Activated gamma-delta T cell (primary cell): Measurements from ENCODE around the gene NR6A1.
"Not testable (repeated sequence)": the region's sequence is repeated elsewhere in the genome, so short reads cannot be mapped to it uniquely, and the experiment has no call there.

ENCODE experiments used
- DNase-seq: peaks from one replicate; lab custom pipeline; 2025; lab: John Stamatoyannopoulos, UW

Gene NR6A1

GRCh38 chr9:124759327-124759726 lies 11.8 kb downstream of the NR6A1 start:
- no peak for DNase-seq

GRCh38 chr9:124758691-124759090 lies 12.4 kb downstream of the NR6A1 start:
- no peak for DNase-seq

- DNase-seq, result no peak
These were observed 13.1 kb downstream of the NR6A1 start for GRCh38 chr9:124758061-124758460.

GRCh38 chr9:124757616-124758015 lies 13.5 kb downstream of the NR6A1 start:
- DNase-seq, result no peak

GRCh38 chr9:124756011-124756410 lies 15.1 kb downstream of the NR6A1 start:
- DNase-seq, result no peak

GRCh38 chr9:124755061-124755460 lies 16.1 kb downstream of the NR6A1 start:
- DNase-seq, result no peak

- DNase-seq, result no peak
These were observed 16.8 kb downstream of the NR6A1 start for GRCh38 chr9:124754289-124754688.

GRCh38 chr9:124752967-124753366 lies 18.1 kb downstream of the NR6A1 start:
- DNase-seq, result no peak

GRCh38 chr9:124749781-124750180 lies 21.3 kb downstream of the NR6A1 start:
- DNase-seq, result no peak

- DNase-seq, result no peak
These were observed 21.8 kb downstream of the NR6A1 start for GRCh38 chr9:124749284-124749683.

GRCh38 chr9:124747065-124747464 lies 24.0 kb downstream of the NR6A1 start:
- DNase-seq, result no peak

- no peak for DNase-seq
These were observed 27.3 kb downstream of the NR6A1 start for GRCh38 chr9:124743686-124744348.

GRCh38 chr9:124742940-124743339 lies 28.2 kb downstream of the NR6A1 start:
- no peak for DNase-seq

- no peak for DNase-seq
These were observed 29.4 kb downstream of the NR6A1 start for GRCh38 chr9:124741662-124742061.

- DNase-seq, result no peak
These were observed 30.0 kb downstream of the NR6A1 start for GRCh38 chr9:124741149-124741548.

- DNase-seq, result no peak
These were observed 31.8 kb downstream of the NR6A1 start for GRCh38 chr9:124739360-124739759.

GRCh38 chr9:124738075-124738474 lies 33.0 kb downstream of the NR6A1 start:
- DNase-seq, result not testable (repeated sequence)

- no peak for DNase-seq
These were observed 36.0 kb downstream of the NR6A1 start for GRCh38 chr9:124735121-124735520.

- not testable (repeated sequence) for DNase-seq
These were observed 36.4 kb downstream of the NR6A1 start for GRCh38 chr9:124734741-124735083.

GRCh38 chr9:124733964-124734740 lies 37.0 kb downstream of the NR6A1 start:
- no peak for DNase-seq

- DNase-seq, result no peak
These were observed 40.3 kb downstream of the NR6A1 start for GRCh38 chr9:124730772-124731171.

GRCh38 chr9:124726886-124727285 lies 44.2 kb downstream of the NR6A1 start:
- DNase-seq, result no peak

GRCh38 chr9:124725068-124725452 lies 46.1 kb downstream of the NR6A1 start:
- no peak for DNase-seq
